LNCaP clone FGC (cell line): ENCODE data around the gene CR1L.
A peak's percentile ranks its signal among the peaks of the same experiment; 100 is the strongest.
"Not testable (repeated sequence)": the region's sequence is repeated elsewhere in the genome, so short reads cannot be mapped to it uniquely, and the experiment has no call there.

Experiments
- DNase-seq: peaks from one replicate; pipeline ENCODE4 v3.0.0-alpha.2; 2011; ENCODE audit warnings: low read depth
- H3K4me3 ChIP-seq: 2 replicates; pipeline ENCODE4 v1.5.1; 2011; ENCODE audit warnings: mild to moderate bottlenecking, low read depth, low read length, control low read depth
- CTCF ChIP-seq: IDR thresholded peaks from 2 replicates; pipeline ENCODE4 v1.5.1; 2012; ENCODE audit warnings: mild to moderate bottlenecking; ENCODE audit not compliant: control insufficient read depth, insufficient read depth; ENCODE audit errors: extremely low read depth

Gene CR1L

GRCh38 chr1:207659545-207660153, 14.7 kb downstream of the CR1L start:
- no peak overlapping the region for H3K4me3 ChIP-seq
- TF ChIP-seq CTCF: no peak
- DNase-seq: no peak

- not testable (repeated sequence) for H3K4me3 ChIP-seq, DNase-seq
These were observed 16.5 kb downstream of the CR1L start for GRCh38 chr1:207661420-207661819.

GRCh38 chr1:207666342-207666741, 21.4 kb downstream of the CR1L start:
- H3K4me3 ChIP-seq: no peak overlapping the region
- no peak for DNase-seq
- TF ChIP-seq CTCF: no peak

GRCh38 chr1:207669528-207670009, 24.6 kb downstream of the CR1L start:
- no peak for TF ChIP-seq CTCF
- H3K4me3 ChIP-seq: no peak overlapping the region
- no peak for DNase-seq

- TF ChIP-seq CTCF: no peak
- no peak for DNase-seq
- no peak overlapping the region for H3K4me3 ChIP-seq
These were observed 25.3 kb downstream of the CR1L start for GRCh38 chr1:207670192-207670591.

GRCh38 chr1:207670997-207671396, 26.1 kb downstream of the CR1L start:
- no peak for DNase-seq

GRCh38 chr1:207672522-207673130, 27.7 kb downstream of the CR1L start:
- peak; percentile 90 for TF ChIP-seq CTCF
- no peak overlapping the region for H3K4me3 ChIP-seq
- peak; percentile 69 for DNase-seq

More at GRCh38 chr1:207670997-207671396, 26.1 kb downstream of the CR1L start:
- no peak for TF ChIP-seq CTCF
- no peak overlapping the region for H3K4me3 ChIP-seq
